Upper lobe of left lung (tissue), 6 donors: ENCODE measurements around the gene SORCS1. TPM values are rescaled to one million over a fixed set of nuclear protein-coding genes. Genes with fewer than 3 reads are reported as not detected.

Experiments
- ATAC-seq, 2 donors: fragments of 200-7000 bp; cut with Tn5 transposase; one replicate each; pipeline ENCODE4 v1.9.1; 2022; ENCODE audit warnings: mild to moderate bottlenecking in 2 of 2, moderate library complexity in 2 of 2; ENCODE audit not compliant: low FRiP score in 2 of 2
- DNase-seq, 2 donors: peaks; one replicate each; pipeline ENCODE4 v3.0.0-alpha.2; 2019 to 2020
- H3K27ac ChIP-seq, 4 donors: fragments of 200-600 bp; sonication (generic); one replicate each; pipeline ENCODE4 v1.5.1; 2016 to 2019
- H3K27me3 ChIP-seq, 4 donors: fragments of 200-600 bp; sonication (generic); one replicate each; pipeline ENCODE4 v1.5.1; 2017 to 2019
- H3K36me3 ChIP-seq, 4 donors: fragments of 200-600 bp; sonication (generic); one replicate each; pipeline ENCODE4 v1.5.1; 2016 to 2019
- H3K4me1 ChIP-seq, 4 donors: fragments of 200-600 bp; sonication (generic); one replicate each; pipeline ENCODE4 v1.5.1; 2018 to 2019
- H3K4me3 ChIP-seq, 4 donors: fragments of 200-600 bp; sonication (generic); one replicate each; pipeline ENCODE4 v1.5.1; 2017 to 2019; ENCODE audit warnings: mild to moderate bottlenecking in 2 of 4, moderate library complexity in 1 of 4
- H3K9me3 ChIP-seq, 4 donors: fragments of 200-600 bp; sonication (generic); one replicate each; pipeline ENCODE4 v1.5.1; 2018 to 2019
- EP300 ChIP-seq, 4 donors: sonication (generic); formaldehyde crosslinking; IDR thresholded peaks; one replicate each; pipeline ENCODE4 v1.5.1; 2017; ENCODE audit warnings: antibody characterized with exemption in 4 of 4, control low read depth in 2 of 4
- POLR2A ChIP-seq, 4 donors: fragments of 450-650 bp; IDR thresholded peaks; one replicate each; pipeline ENCODE4 v1.5.1; 2016 to 2017; ENCODE audit warnings: antibody characterized with exemption in 4 of 4, mild to moderate bottlenecking in 2 of 4
- POLR2AphosphoS5 ChIP-seq, 2 donors: sonication (generic); formaldehyde crosslinking; IDR thresholded peaks; one replicate each; pipeline ENCODE4 v1.5.1; 2017; ENCODE audit warnings: antibody characterized with exemption in 2 of 2
- WGBS, 2 donors: methylation state at CpG; one replicate each; pipeline ENCODE4 v1.1.5; 2017 to 2018; 5-methylcytosine and 5-hydroxymethylcytosine counted together
- total RNA-seq, 6 donors: library from RNA; depleted of rRNA in 4 of 6; stranded (reverse); fragments of >200 nt in 4 of 6; gene quantifications; one replicate each; pipeline versions ENCODE4 v1.1.0 to v1.2.1, GENCODE V29; 2016 to 2021
- TF ChIP-seq, protein P1 (sequence below), 6 experiments: fragments of 450-650 bp in 4 of 6; fragments of 200-600 bp in 2 of 6; sonication (generic) in 2 of 6; IDR thresholded peaks; one replicate each; pipeline ENCODE4 v1.5.1; 2016 to 2019; ENCODE audit warnings: antibody characterized with exemption in 6 of 6
- donor health status: DM: no; HTN: no; CAD: no; lungs with moderate emphysema.
- donor health status: DM: no; HTN: yes; CAD: no; lungs with severe emphysema.

The SORCS1 gene
- total RNA-seq, 6 donors from 2014 or later = 0.10 to 0.77 (median 0.10) TPM; not detected in 3

DNA sequence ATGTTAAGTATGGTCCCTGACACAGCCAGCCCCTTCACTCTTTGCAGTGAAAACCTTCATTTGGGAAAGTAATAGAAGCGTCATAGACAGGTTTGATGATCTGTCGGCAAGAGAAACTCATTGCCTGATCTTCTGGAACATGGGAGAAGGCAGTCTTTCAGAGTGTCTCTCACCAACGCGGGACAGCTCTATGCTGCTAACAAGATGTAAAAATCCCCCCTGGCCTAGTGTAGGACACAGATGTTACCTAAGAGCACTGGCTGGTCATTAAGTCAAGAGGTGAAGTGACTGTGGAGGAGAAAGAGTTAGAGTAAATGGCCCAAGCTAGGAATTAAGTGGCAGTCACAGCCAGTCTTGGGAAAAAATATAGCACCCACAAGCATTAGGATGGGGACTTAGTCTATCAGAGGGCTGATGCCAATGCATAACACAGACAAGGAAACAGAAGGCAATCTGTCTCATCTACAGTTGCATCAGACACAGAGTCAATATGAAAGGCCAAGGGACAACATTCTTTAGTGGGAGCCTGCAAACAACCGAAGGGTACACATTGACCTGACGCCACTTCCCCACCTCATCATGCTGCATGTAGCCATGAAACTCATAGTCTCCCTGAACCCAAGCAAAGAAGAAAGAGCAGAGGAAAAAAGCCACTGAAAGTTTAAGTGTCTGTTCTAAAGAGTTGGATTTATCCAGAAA is 69.5 kb downstream of the SORCS1 start:
- Histone ChIP-seq H3K36me3 (no peaks in the 10 kb centered on the region), H3K27ac (no peak overlapping the region), H3K4me3 (no peak overlapping the region), H3K27me3 (no peaks in the 10 kb centered on the region), H3K9me3 (no peaks in the 10 kb centered on the region), H3K4me1 (no peaks in the 10 kb centered on the region)
- ATAC-seq (no peak), DNase-seq (no peak)
- WGBS, 2 donors = 89 to 90% methylated on average over 6 of the region's 6 CpGs
- TF ChIP-seq EP300 (IDR thresholded peaks at IDR 0.05) (no peak), POLR2A (IDR thresholded peaks at IDR 0.05) (no peak)
- TF ChIP-seq, protein P1, sequence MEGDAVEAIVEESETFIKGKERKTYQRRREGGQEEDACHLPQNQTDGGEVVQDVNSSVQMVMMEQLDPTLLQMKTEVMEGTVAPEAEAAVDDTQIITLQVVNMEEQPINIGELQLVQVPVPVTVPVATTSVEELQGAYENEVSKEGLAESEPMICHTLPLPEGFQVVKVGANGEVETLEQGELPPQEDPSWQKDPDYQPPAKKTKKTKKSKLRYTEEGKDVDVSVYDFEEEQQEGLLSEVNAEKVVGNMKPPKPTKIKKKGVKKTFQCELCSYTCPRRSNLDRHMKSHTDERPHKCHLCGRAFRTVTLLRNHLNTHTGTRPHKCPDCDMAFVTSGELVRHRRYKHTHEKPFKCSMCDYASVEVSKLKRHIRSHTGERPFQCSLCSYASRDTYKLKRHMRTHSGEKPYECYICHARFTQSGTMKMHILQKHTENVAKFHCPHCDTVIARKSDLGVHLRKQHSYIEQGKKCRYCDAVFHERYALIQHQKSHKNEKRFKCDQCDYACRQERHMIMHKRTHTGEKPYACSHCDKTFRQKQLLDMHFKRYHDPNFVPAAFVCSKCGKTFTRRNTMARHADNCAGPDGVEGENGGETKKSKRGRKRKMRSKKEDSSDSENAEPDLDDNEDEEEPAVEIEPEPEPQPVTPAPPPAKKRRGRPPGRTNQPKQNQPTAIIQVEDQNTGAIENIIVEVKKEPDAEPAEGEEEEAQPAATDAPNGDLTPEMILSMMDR (IDR thresholded peaks at IDR 0.05) = no peak

DNA sequence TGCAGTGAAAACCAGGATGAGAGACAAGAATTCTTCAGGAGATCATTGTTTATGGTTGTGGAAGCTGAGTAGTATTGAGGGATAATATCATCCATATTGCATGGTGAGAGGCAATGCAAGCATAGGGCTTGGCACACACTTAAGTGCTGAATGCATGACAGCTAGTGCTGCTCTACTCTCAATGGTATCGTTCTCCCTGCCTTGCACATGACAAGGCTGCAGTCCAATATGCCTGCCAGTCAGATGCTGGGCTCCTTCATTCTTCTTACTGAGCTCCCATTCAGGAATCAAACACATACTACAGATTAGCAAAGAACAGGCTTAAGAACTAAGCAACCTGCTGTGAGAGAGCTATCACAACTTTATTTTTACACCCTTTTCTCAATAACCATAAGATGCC is 72.2 kb downstream of the SORCS1 start:
- Histone ChIP-seq H3K27ac (no peak overlapping the region), H3K9me3 (no peaks in the 10 kb centered on the region), H3K27me3 (no peaks in the 10 kb centered on the region), H3K36me3 (no peaks in the 10 kb centered on the region), H3K4me1 (no peaks in the 10 kb centered on the region), H3K4me3 (no peak overlapping the region)
- TF ChIP-seq, protein P1 (IDR thresholded peaks at IDR 0.05) = no peak
- no peak for TF ChIP-seq EP300 (IDR thresholded peaks at IDR 0.05)
- TF ChIP-seq POLR2A (IDR thresholded peaks at IDR 0.05) = no peak
- no peak for TF ChIP-seq POLR2AphosphoS5 (IDR thresholded peaks at IDR 0.05)
- DNase-seq (no peak), ATAC-seq (no peak)
- 75 to 80% methylated on average over 1 of the region's 1 CpG for WGBS, 2 donors

DNA sequence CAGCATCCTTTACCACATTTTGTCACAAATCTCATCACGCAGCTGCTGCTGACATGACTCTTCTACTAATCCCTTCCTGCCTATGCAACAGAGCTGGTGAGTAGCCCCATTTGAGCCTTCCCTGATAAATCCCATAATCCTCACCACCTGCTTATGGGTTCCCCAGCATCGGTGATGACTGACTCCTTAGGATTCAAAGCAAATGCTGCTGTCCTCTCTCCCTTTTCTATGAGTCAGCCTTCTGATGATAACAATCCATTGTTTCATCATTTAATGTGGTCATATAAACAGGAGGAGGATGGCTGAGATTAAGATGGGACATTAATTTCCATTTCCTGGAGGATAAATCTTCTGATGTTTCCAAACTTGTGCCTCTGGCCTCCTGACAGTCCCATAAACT is 73.4 kb downstream of the SORCS1 start:
- H3K27ac ChIP-seq = no peak overlapping the region
- ATAC-seq = no peak

DNA sequence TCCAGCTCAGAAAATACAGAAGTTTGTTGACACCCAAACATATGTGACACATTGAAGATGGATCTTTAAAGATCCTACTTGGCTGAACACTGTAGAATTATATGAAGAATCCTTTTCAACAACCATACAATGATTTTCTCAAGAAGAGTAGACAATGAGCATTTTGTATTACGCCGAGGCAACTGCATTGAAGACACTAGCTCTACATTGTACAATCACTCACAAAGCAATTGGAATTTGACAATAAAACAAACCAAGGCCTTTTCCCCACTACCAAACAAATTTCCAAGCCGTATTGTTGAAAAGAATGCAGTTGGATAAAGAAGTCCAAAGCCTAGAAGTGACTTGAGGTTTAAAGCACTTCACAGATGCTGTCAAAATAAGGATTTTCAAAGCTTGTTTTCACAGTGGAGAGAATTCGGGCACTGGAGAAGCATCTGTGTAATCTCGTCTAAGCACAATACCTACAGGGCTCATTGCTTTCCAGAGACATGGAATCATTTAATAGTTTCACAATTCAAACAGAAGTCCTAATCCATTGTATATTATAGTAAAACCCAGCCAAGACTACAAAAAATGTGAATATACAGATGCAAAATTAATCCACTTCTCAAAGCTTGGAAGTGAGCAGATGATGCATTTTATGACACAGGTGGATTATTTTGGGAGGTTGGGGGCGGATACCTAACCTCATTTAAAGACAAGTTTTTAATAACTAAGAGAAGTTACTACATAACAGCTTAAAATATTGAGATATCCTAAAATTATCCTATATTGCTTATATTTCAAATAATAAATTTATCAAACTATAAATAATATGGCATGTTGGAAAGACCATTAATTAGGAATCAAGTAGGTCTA is 78.6 kb downstream of the SORCS1 start:
- TF ChIP-seq, protein P1 (IDR thresholded peaks at IDR 0.05) = no peak
- TF ChIP-seq EP300 (IDR thresholded peaks at IDR 0.05) (no peak), POLR2A (IDR thresholded peaks at IDR 0.05) (no peak), POLR2AphosphoS5 (IDR thresholded peaks at IDR 0.05) (no peak)
- Histone ChIP-seq H3K4me3 (no peak overlapping the region), H3K9me3 (no peaks in the 10 kb centered on the region), H3K27ac (no peak overlapping the region), H3K4me1 (no peaks in the 10 kb centered on the region), H3K36me3 (no peaks in the 10 kb centered on the region), H3K27me3 (no peaks in the 10 kb centered on the region)
- ATAC-seq = no peak
- WGBS, 2 donors = 80 to 81% methylated on average over 6 of the region's 6 CpGs
- no peak for DNase-seq

More for the DNA sequence above, 73.4 kb downstream of the SORCS1 start:
- no peaks in the 10 kb centered on the region for H3K27me3 ChIP-seq
- TF ChIP-seq, protein P1 (IDR thresholded peaks at IDR 0.05) = no peak
- TF ChIP-seq POLR2A (IDR thresholded peaks at IDR 0.05) (no peak), POLR2AphosphoS5 (IDR thresholded peaks at IDR 0.05) (no peak), EP300 (IDR thresholded peaks at IDR 0.05) (no peak)
- no peaks in the 10 kb centered on the region for H3K36me3 ChIP-seq
- WGBS, 2 donors = 63 to 78% methylated on average over 2 of the region's 2 CpGs
- DNase-seq = no peak
- H3K9me3 ChIP-seq = no peaks in the 10 kb centered on the region
- H3K4me3 ChIP-seq = no peak overlapping the region
- no peaks in the 10 kb centered on the region for H3K4me1 ChIP-seq
